Measurements from ENCODE around the gene TSR1.

- no peak for TF ChIP-seq POLR2A (IDR thresholded peaks at IDR 0.05)
- TF ChIP-seq, protein P1, sequence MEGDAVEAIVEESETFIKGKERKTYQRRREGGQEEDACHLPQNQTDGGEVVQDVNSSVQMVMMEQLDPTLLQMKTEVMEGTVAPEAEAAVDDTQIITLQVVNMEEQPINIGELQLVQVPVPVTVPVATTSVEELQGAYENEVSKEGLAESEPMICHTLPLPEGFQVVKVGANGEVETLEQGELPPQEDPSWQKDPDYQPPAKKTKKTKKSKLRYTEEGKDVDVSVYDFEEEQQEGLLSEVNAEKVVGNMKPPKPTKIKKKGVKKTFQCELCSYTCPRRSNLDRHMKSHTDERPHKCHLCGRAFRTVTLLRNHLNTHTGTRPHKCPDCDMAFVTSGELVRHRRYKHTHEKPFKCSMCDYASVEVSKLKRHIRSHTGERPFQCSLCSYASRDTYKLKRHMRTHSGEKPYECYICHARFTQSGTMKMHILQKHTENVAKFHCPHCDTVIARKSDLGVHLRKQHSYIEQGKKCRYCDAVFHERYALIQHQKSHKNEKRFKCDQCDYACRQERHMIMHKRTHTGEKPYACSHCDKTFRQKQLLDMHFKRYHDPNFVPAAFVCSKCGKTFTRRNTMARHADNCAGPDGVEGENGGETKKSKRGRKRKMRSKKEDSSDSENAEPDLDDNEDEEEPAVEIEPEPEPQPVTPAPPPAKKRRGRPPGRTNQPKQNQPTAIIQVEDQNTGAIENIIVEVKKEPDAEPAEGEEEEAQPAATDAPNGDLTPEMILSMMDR (IDR thresholded peaks at IDR 0.05): no peak
Observed at GRCh38 chr17:2335726-2336214, 487 bp downstream of the TSR1 start.

Measured in esophagus squamous epithelium (tissue), 4 donors.